HepG2 (cell line): Measurements from ENCODE around the gene SIX4. TPM values are rescaled to one million over a fixed set of nuclear protein-coding genes. Genes with fewer than 3 reads are reported as not detected.

Experiments
- ATAC-seq: fragments of 200-7000 bp; cut with Tn5 transposase; 3 replicates; pipeline ENCODE4 v1.9.1; 2020; ENCODE audit warnings: mild to moderate bottlenecking, moderate library complexity
- BruUV-seq: library from RNA; stranded (reverse); fragments of 400-500 nt; replicated peaks from 2 replicates; lab custom pipeline; 2021; lab: Mats Ljungman, UMichigan
- CTCF ChIA-PET: fragments of 300-600 bp; formaldehyde crosslinking; extraction: SDS; loops from one replicate; lab custom pipeline; 2021; ENCODE audit warnings: low total read pairs, inconsistent platforms, low intra/inter-chr PET ratio; lab: Yijun Ruan, JAX
- POLR2A ChIA-PET: fragments of 350-600 bp; sonication (Branson Sonifier 250); formaldehyde crosslinking; loops from one replicate; lab custom pipeline; 2020; ENCODE audit warnings: antibody characterized with exemption, inconsistent platforms; lab: Yijun Ruan, JAX
- DNase-seq: peaks from one replicate; pipeline ENCODE4 v3.0.0-alpha.2; 2015; ENCODE audit warnings: low spot score
- FAIRE-seq: peaks from 3 replicates; lab custom pipeline; 2011; peaks lifted over from hg19 to GRCh38; lab: Jason Lieb, UNC
- H2AFZ ChIP-seq: one replicate; pipeline ENCODE4 v1.6.1; 2011; ENCODE audit warnings: low read length, inconsistent platforms
- H3K27ac ChIP-seq: fragments of 300-600 bp; 3 replicates; pipeline ENCODE4 v1.8.0; 2011; ENCODE audit warnings: mixed run types, mild to moderate bottlenecking, mixed read lengths, low read length, inconsistent platforms; ENCODE audit not compliant: insufficient read depth; ENCODE audit errors: extremely low read length
- H3K27me3 ChIP-seq, 2 experiments: fragments of 200-600 bp in 1 of 2; 2 replicates in 1 of 2; 3 replicates in 1 of 2; pipeline versions ENCODE4 v1.6.0 to v1.8.0; 2011; ENCODE audit warnings: low read length in 2 of 2, mild to moderate bottlenecking in 2 of 2, moderate library complexity in 2 of 2, inconsistent platforms in 1 of 2; ENCODE audit not compliant: insufficient read depth in 2 of 2, control insufficient read depth in 1 of 2
- H3K36me3 ChIP-seq, 2 experiments: fragments of 200-600 bp in 1 of 2; replicated peaks in 1 of 2; 2 replicates in 1 of 2; 3 replicates in 1 of 2; pipeline versions ENCODE4 v1.5.1 to v1.8.0; 2011; ENCODE audit warnings: low read length in 2 of 2, inconsistent platforms in 1 of 2; ENCODE audit not compliant: insufficient read depth in 2 of 2, control insufficient read depth in 1 of 2
- H3K4me1 ChIP-seq: 2 replicates; pipeline ENCODE4 v1.5.1; 2012; ENCODE audit warnings: low read length, inconsistent platforms; ENCODE audit not compliant: insufficient read depth
- H3K4me2 ChIP-seq: 2 replicates; pipeline ENCODE4 v1.6.0; 2011; ENCODE audit warnings: low read depth, low read length, inconsistent platforms
- H3K4me3 ChIP-seq, 3 experiments: fragments of 200-600 bp in 1 of 3; sonication (generic), shearing (Covaris generic) in 1 of 3; replicated peaks in 1 of 3; 2 replicates each; pipeline ENCODE4 v1.5.1; 2011 to 2016; ENCODE audit warnings: low read length in 3 of 3, inconsistent platforms in 2 of 3, low read depth in 2 of 3, mild to moderate bottlenecking in 2 of 3, control low read depth in 1 of 3, mixed read lengths in 1 of 3; ENCODE audit not compliant: insufficient read depth in 1 of 3
- H3K79me2 ChIP-seq: one replicate; pipeline ENCODE4 v1.6.1; 2011; ENCODE audit warnings: low read length, inconsistent platforms; ENCODE audit not compliant: insufficient read depth
- H3K9ac ChIP-seq: 2 replicates; pipeline ENCODE4 v1.6.0; 2011; ENCODE audit warnings: mild to moderate bottlenecking, low read depth, low read length, inconsistent platforms; ENCODE audit not compliant: insufficient read depth
- H3K9me3 ChIP-seq: 2 replicates; pipeline ENCODE4 v1.5.1; 2012; ENCODE audit warnings: mild to moderate bottlenecking, low read length
- H4K20me1 ChIP-seq: 2 replicates; pipeline ENCODE4 v1.6.0; 2011; ENCODE audit warnings: inconsistent platforms, mild to moderate bottlenecking, low read length, moderate library complexity; ENCODE audit not compliant: insufficient read depth
- CC2D1A ChIP-seq: sonication (generic); formaldehyde crosslinking; IDR thresholded peaks from 2 replicates; pipeline ENCODE4 v1.8.1; 2023; ENCODE audit warnings: mild to moderate bottlenecking, missing genetic modification reagents
- GTF3A ChIP-seq: sonication (generic); formaldehyde crosslinking; conservative IDR thresholded peaks from 2 replicates; pipeline ENCODE4 v1.4.0; 2020; ENCODE audit warnings: mild to moderate bottlenecking, missing genetic modification reagents
- HNF4A ChIP-seq: sonication (generic); formaldehyde crosslinking; IDR thresholded peaks from 2 replicates; pipeline ENCODE4 v1.4.0; 2020; ENCODE audit warnings: missing genetic modification reagents
- PCBP2 ChIP-seq: fragments of 200-400 bp; formaldehyde crosslinking; optimal IDR thresholded peaks from 2 replicates; pipeline ENCODE3; 2018; ENCODE audit warnings: low read length, low read depth; ENCODE audit not compliant: poor library complexity, severe bottlenecking
- PHB2 ChIP-seq: fragments of 450-650 bp; IDR thresholded peaks from 2 replicates; pipeline ENCODE4 v1.6.1; 2018; ENCODE audit not compliant: partially characterized antibody
- ZMYM2 ChIP-seq: sonication (generic); formaldehyde crosslinking; IDR thresholded peaks from 2 replicates; pipeline ENCODE4 v1.8.0; 2022; ENCODE audit warnings: mild to moderate bottlenecking, missing genetic modification reagents
- ZNF343 ChIP-seq: sonication (generic); formaldehyde crosslinking; IDR thresholded peaks from 2 replicates; pipeline ENCODE4 v1.4.0; 2020; ENCODE audit warnings: mild to moderate bottlenecking, missing genetic modification reagents
- WGBS: methylation state at CpG from one replicate; pipeline ENCODE4 v1.1.6; 2017; ENCODE audit warnings: low lambda C conversion rate; 5-methylcytosine and 5-hydroxymethylcytosine counted together
- in situ Hi-C: cut with HindIII; loops from 2 replicates; pipeline ENCODE4 v1.10.0; 2017; ENCODE audit warnings: low pct_unique_long_range_greater_than_20kb; ENCODE audit not compliant: extremely low pct_ligation_motif_present
- intact Hi-C: fragments of 100-400 bp; cut with micrococcal nuclease; formaldehyde crosslinking; loops from one replicate; pipeline ENCODE4 v1.10.0; 2022; ENCODE audit not compliant: unreplicated experiment
- polyA plus RNA-seq, 8 experiments: library from polyadenylated mRNA; depleted of rRNA in 3 of 8; stranded (reverse) in 7 of 8; unstranded in 1 of 8; fragments of >200 nt; fragmentation: Illumina TruSeq in 4 of 8; extraction: Trizol in 4 of 8; gene quantifications; 2 replicates each; pipeline versions ENCODE4 v1.2.1 to v1.2.3, GENCODE V29; 2011 to 2016; ENCODE audit warnings: low read depth in 4 of 8, missing spikeins in 1 of 8, mixed read lengths in 1 of 8; ENCODE audit not compliant: insufficient read depth in 1 of 8
- total RNA-seq, 5 experiments: library from RNA; depleted of rRNA; stranded (reverse); fragments of >200 nt; fragmentation: Illumina TruSeq; extraction: Trizol; gene quantifications; 2 replicates each; pipeline ENCODE4 v1.2.3, GENCODE V29; 2016; ENCODE audit warnings: low read depth in 1 of 5
- TF ChIP-seq, protein P1 (sequence below): IDR thresholded peaks from 2 replicates; pipeline ENCODE4 v1.6.1; 2016; ENCODE audit warnings: low read depth
- TF ChIP-seq, protein P2 (sequence below): sonication (generic); formaldehyde crosslinking; IDR thresholded peaks from 2 replicates; pipeline ENCODE4 v1.8.0; 2022; ENCODE audit warnings: mild to moderate bottlenecking, missing genetic modification reagents

Gene SIX4
- total and polyA plus RNA-seq, 2 of the 13 experiments (the other 11 are each of a cell fraction or from before 2014, with no cell fraction given), result 5.0 to 6.0 TPM

DNA sequence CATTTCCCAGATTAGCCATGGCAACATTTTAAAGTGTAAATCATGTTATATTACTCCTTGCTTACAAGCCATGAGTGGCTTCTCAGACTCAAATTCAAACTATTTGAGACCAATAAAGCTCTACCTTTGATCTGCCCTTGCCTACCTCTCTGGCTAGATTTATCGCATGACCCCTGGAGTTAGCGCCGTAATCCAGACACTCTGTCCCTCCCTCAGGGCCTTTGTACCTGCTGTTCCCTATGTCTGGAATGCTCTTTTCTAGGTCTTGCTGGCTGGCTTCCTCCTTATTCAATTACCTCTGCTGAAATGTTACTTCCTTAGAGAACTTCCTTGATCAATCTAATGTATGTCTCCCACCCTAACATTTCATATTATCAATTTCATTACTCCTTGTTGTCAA lies 16.3 kb downstream of the SIX4 start:
- ChIA-PET POLR2A (no interaction called here), CTCF (no interaction called here)
- no peak for FAIRE-seq
- Histone ChIP-seq H3K4me1 (no peaks in the 10 kb centered on the region), H3K9ac (no peak overlapping the region), H4K20me1 (no peaks in the 10 kb centered on the region), H3K4me2 (no peak overlapping the region), H2AFZ (no peak overlapping the region), H3K27ac (no peak overlapping the region), H3K79me2 (no peaks in the 10 kb centered on the region), H3K36me3 (no peaks in the 10 kb centered on the region), H3K4me3 (no peak overlapping the region), H3K9me3 (no peaks in the 10 kb centered on the region), H3K27me3 (no peaks in the 10 kb centered on the region)
- intact Hi-C loops (no loop called here), in situ Hi-C loops (no loop called here)
- no peak for ATAC-seq
- no TSS peak for BruUV-seq
- no peak for DNase-seq
- 89% methylated on average over 3 of the region's 3 CpGs for WGBS
- TF ChIP-seq, protein P1, sequence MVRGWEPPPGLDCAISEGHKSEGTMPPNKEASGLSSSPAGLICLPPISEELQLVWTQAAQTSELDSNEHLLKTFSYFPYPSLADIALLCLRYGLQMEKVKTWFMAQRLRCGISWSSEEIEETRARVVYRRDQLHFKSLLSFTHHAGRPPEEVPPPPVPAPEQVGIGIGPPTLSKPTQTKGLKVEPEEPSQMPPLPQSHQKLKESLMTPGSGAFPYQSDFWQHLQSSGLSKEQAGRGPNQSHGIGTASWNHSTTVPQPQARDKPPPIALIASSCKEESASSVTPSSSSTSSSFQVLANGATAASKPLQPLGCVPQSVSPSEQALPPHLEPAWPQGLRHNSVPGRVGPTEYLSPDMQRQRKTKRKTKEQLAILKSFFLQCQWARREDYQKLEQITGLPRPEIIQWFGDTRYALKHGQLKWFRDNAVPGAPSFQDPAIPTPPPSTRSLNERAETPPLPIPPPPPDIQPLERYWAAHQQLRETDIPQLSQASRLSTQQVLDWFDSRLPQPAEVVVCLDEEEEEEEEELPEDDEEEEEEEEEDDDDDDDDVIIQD (CRISPR knock-in tag), result no peak
- TF ChIP-seq, protein P2, sequence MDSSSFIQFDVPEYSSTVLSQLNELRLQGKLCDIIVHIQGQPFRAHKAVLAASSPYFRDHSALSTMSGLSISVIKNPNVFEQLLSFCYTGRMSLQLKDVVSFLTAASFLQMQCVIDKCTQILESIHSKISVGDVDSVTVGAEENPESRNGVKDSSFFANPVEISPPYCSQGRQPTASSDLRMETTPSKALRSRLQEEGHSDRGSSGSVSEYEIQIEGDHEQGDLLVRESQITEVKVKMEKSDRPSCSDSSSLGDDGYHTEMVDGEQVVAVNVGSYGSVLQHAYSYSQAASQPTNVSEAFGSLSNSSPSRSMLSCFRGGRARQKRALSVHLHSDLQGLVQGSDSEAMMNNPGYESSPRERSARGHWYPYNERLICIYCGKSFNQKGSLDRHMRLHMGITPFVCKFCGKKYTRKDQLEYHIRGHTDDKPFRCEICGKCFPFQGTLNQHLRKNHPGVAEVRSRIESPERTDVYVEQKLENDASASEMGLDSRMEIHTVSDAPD (CRISPR knock-in tag), result no peak
- no peak for TF ChIP-seq PHB2
- TF ChIP-seq GTF3A, result no peak
- no peak for TF ChIP-seq CC2D1A (CRISPR knock-in tag)
- TF ChIP-seq HNF4A (CRISPR knock-in tag), result no peak
- no peak for TF ChIP-seq PCBP2
- TF ChIP-seq ZMYM2, result no peak
- TF ChIP-seq ZNF343 (CRISPR knock-in tag), result no peak
